Urinary bladder (tissue), 4 donors: ENCODE measurements around the gene NLRC3. TPM values are rescaled to one million over a fixed set of nuclear protein-coding genes. Genes with fewer than 3 reads are reported as not detected.
A peak's percentile ranks its signal among the peaks of the same experiment; 100 is the strongest.
"Not testable (repeated sequence)": the region's sequence is repeated elsewhere in the genome, so short reads cannot be mapped to it uniquely, and the experiment has no call there.

Experiments used
- DNase-seq: peaks from one replicate; pipeline ENCODE4 v3.0.0-alpha.2; 2015; ENCODE audit errors: extremely low spot score
- H3K27ac ChIP-seq: one replicate; pipeline ENCODE4 v1.5.1; 2013; ENCODE audit warnings: low read depth, mild to moderate bottlenecking, moderate library complexity
- H3K36me3 ChIP-seq: one replicate; pipeline ENCODE4 v1.6.1; 2013; ENCODE audit warnings: mild to moderate bottlenecking, moderate library complexity; ENCODE audit not compliant: insufficient read depth
- H3K4me1 ChIP-seq: one replicate; pipeline ENCODE4 v1.6.1; 2013; ENCODE audit warnings: mild to moderate bottlenecking, moderate library complexity; ENCODE audit not compliant: insufficient read depth
- H3K4me3 ChIP-seq: one replicate; pipeline ENCODE4 v1.5.1; 2013; ENCODE audit warnings: low read depth, low read length
- whole genome bisulfite sequencing: extraction: QIAGEN DNeasy Blood & Tissue Kit; methylation state at CpG from one replicate; pipeline ENCODE4 v1.1.7; 2013; 5-methylcytosine and 5-hydroxymethylcytosine counted together
- polyA plus RNA-seq: library from polyadenylated mRNA; stranded (reverse); fragments of 200-250 nt; gene quantifications from one replicate; pipeline ENCODE4 v1.2.3, GENCODE V29; 2013
- total RNA-seq: library from RNA; depleted of rRNA; stranded (reverse); fragments of >200 nt; gene quantifications from one replicate; pipeline ENCODE4 v1.2.3, GENCODE V29; 2014
- donor health status: healthy with polysubstance abuse.
- donor health status: healthy.

The NLRC3 gene
- total and polyA plus RNA-seq, 2 donors = 0.49 to 1.2 TPM

DNA sequence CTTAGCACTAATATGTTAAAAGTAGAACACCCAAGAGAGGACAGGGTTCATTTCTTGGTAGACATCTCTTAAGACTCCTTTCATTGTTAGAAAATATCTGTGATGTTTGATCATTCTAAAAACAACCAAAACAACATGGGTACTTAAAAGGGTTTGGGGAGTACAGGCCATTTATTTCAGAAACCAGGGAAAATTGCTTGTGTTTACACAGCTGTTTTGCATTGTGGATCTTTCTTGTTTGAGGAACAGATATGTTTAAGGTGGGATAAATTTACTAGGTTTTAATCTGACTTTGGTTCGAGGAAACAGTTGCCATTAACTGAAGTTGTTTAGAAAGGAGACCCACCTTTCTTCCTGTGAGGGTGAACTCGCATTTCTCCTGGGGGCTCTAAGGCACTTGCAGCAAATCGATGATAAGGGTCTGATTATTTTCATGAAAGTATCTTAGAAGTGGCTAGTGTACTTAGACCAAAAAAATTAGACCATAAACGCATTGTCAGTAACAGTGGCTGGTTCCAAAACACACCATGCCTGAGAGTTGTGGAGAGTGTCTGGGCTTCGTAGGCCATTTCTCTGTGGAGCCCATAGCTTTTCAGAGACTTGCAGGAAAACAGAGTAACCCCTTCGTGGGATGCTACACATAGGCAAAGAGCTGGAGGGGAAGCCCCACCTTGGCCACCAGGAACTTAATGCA, 58.8 kb downstream of the NLRC3 start:
- peaks cover 2% of the 10 kb centered on the region for H3K36me3 ChIP-seq
- no peak overlapping the region for H3K4me3 ChIP-seq
- no peaks in the 10 kb centered on the region for H3K4me1 ChIP-seq
- DNase-seq = no peak
- WGBS = 79% methylated on average over 6 of the region's 6 CpGs
- H3K27ac ChIP-seq = no peak overlapping the region

DNA sequence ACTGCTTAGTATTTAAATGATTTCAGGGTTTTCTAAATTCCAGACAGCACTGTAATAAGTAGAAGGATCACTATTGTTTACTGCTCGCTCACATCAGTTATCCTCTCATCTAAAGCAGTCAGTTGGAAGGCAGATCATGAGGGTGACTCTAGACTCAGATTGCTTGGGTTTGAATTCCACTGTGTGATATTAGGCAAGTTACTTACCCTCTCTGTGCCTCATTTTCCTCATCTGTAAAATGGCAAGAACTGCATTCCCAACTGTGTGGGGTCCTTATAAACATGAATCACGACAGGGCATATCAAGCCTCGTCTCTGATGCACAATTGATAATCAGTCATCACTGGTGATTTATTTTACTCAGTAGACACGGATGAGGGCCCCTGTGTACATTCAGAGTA, 61.3 kb downstream of the NLRC3 start:
- 97% methylated on average over 4 of the region's 4 CpGs for WGBS
- H3K36me3 ChIP-seq = peaks cover 7% of the 10 kb centered on the region

DNA sequence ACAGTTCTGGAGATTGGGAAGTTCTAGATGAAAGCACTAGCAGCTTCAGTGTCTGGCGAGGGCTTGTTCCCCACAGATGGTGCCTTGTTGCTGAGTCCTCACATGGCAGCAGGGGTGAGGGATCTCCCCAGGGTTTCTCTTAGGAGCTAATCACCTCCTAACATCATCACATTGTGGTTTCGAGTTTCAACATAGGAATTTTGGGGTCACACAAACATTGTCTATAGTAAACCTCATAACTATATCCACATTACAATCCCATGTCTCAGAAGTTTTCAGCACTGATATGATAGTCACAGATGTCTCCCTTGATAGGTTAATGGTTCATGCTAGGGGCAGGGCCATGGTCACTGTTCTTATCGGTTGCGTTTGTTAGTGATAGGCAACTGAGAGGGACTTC, 62.6 kb downstream of the NLRC3 start:
- Histone ChIP-seq H3K4me3 (no peak overlapping the region), H3K4me1 (no peaks in the 10 kb centered on the region), H3K36me3 (peaks cover 6% of the 10 kb centered on the region), H3K27ac (no peak overlapping the region)
- 93% methylated on average over 4 of the region's 4 CpGs for WGBS
- no peak for DNase-seq

More for the DNA sequence above, 61.3 kb downstream of the NLRC3 start:
- Histone ChIP-seq H3K4me1 (no peaks in the 10 kb centered on the region), H3K27ac (no peak overlapping the region), H3K4me3 (no peak overlapping the region)
- DNase-seq = no peak

DNA sequence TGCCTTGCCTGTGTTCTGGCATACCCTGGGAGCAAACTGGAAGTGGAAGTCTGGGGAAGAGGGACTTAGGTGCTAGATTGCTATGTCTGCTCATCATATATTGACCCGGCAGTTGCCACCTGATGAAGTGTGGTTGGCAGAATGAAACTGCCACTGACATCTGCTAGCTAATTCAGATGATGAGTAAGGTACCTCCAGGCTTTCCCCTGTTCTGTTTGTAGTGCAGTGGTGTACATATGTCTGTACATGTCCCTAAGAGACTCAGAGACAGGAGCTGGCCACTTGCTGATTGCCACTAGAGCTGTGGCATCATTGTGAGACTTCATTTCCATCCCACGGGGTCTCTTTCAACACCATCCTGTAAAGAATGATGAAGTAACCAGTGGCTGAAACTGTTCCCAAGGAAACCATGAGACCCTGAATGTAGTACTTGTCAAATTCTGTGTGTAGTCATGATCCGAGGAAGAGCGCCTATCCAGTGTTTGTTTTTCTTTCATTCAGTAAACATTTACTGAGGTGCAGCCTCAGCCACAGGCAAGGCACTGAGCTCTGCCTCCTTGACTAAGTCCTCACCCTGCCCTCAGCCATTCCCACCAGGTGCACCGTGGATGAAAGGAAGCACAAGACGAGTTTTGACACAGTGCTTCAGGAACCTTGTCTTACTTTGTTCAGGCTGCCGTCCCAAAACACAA, 63.2 kb downstream of the NLRC3 start:
- no peak for DNase-seq
- H3K4me1 ChIP-seq = no peaks in the 10 kb centered on the region
- H3K4me3 ChIP-seq = no peak overlapping the region
- H3K27ac ChIP-seq = no peak overlapping the region
- WGBS = 93% methylated on average over 7 of the region's 7 CpGs
- H3K36me3 ChIP-seq = peaks cover 6% of the 10 kb centered on the region

DNA sequence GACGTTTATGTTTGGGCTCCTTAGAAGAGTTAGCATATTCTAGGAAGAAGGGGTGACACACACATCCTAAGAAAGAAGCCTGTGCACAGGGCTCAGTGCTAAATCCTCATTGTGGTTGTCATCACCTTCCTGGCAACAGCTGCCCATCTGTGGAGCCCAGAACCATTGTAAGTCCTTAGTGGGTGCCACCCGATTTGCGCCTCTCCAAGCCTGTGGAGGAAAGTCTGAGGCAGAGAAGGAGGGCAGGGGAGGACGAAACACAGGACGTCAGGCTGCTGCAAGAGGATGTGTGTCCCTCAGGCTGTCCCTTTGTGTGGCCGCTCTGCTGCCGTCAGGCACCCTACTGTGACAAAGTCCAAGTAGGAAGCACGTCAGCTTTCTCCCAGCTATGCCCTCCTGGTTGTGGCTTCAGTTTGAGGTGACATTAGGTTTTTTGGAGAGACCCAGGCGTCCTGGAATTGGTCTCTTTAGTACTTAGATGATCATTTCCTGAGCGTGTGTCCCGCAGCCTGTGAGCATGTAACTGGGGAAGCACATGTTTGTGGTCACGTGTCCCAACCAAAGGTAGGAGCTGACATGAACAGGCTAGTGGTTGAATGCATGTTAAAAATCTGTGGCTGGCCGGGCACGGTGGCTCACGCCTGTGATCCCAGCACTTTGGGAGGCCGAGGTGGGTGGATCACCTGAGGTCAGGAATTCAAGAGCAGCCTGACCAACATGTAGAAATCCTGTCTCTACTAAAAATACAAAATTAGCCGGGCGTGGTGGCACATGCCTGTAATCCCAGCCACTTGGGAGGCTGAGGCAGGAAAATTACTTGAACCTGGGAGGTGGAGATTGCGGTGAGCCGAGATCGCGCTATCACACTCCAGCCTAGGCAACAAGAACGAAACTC, 65.7 kb downstream of the NLRC3 start:
- 95% methylated on average over 23 of the region's 23 CpGs for WGBS
- Histone ChIP-seq H3K27ac (no peak overlapping the region), H3K4me1 (no peaks in the 10 kb centered on the region), H3K4me3 (no peak overlapping the region), H3K36me3 (peaks cover 6% of the 10 kb centered on the region)
- no peak for DNase-seq

DNA sequence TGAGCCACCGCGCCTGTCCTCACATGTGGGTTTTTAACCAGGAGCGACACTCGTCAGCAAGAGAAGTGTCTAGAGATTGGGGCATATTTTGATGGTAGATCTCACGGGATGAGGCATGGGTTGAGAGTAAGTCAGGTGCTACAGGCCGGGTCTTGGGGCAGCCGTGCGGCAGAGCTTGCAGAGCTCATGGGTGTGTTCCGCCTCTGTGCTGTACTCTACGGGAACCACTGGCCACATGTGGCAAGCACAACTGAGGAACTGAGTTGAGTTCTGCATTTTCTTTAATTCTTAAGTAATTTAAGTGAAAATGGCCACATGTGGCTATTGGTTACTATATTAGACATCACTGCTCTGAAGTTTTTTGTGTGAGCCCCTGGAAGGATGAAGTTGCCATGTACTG, 66.8 kb downstream of the NLRC3 start:
- no peak overlapping the region for H3K27ac ChIP-seq
- peaks cover 7% of the 10 kb centered on the region for H3K36me3 ChIP-seq
- no peak for DNase-seq
- no peaks in the 10 kb centered on the region for H3K4me1 ChIP-seq
- 96% methylated on average over 10 of the region's 10 CpGs for WGBS
- no peak overlapping the region for H3K4me3 ChIP-seq

DNA sequence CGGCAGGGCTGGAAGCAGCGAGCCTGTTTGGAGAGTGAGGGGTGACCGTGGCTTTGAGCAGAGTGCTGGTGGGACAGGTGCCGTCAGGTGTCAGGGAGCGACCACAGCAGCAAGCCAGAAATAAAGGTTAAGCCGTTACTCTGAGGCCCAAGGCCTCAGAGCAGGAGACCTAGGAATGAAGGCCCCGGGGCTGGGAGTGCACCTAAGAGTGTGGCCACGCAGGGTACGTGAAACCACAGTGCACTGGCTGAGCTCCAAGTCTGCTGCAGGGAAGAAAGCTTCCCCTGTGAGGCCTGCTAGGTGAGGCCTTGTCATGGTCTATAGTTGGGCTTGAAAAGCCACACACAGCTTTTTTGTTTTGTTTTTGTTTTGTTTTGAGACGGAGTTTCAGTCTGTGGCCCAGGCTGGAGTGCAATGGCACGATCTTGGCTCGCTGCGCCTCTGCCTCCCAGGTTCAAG, 67.7 kb downstream of the NLRC3 start:
- Histone ChIP-seq H3K4me1 (no peaks in the 10 kb centered on the region), H3K4me3 (no peak overlapping the region), H3K36me3 (peaks cover 7% of the 10 kb centered on the region), H3K27ac (no peak overlapping the region)
- DNase-seq = no peak
- 89% methylated on average over 13 of the region's 13 CpGs for WGBS

DNA sequence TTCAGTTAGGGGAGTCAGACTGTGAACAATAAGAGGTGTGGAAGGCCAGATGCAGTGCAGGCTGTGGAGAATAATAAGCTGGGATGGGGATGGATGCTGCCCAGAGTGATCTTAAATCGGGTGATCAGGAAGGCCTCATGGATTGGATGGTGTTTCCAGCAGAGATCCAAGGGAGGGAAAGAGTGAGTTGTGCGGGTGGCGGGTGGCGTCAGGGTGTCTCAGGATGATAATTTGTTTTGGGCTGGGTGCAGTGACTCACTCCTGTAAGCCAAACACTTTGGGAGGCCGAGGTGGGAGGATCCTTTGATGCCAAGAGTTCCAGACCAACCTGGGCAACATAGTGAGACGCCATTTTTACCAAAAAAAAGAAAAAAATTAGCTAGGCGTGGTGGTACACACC, 68.5 kb downstream of the NLRC3 start:
- 95% methylated on average over 7 of the region's 7 CpGs for WGBS
- no peak for DNase-seq

DNA sequence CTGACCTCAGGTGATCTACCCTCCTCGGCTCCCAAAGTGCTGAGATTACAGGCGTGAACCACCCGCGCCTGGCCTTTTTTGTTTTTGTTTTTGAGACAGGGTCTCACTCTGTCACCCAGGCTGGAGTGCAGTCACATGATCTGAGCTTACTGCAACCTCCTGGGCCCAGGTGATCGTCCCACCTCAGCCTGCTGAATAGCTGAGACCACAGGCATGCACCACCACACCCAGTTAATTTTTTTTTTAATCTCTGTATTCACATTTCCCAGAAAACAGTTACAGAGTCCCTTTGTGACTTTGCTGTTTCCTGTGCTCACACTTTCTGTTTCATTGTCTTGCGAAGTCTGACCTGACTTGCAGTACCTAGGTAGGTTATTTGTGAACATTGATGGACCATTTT, 73.7 kb downstream of the NLRC3 start:
- H3K27ac ChIP-seq = no peak overlapping the region
- WGBS = 84% methylated on average over 6 of the region's 6 CpGs
- H3K4me3 ChIP-seq = no peak overlapping the region
- peaks cover 2% of the 10 kb centered on the region for H3K36me3 ChIP-seq
- DNase-seq = no peak
- no peaks in the 10 kb centered on the region for H3K4me1 ChIP-seq

More for the DNA sequence above, 68.5 kb downstream of the NLRC3 start:
- Histone ChIP-seq H3K4me3 (no peak overlapping the region), H3K36me3 (peaks cover 7% of the 10 kb centered on the region), H3K4me1 (no peaks in the 10 kb centered on the region), H3K27ac (no peak overlapping the region)

DNA sequence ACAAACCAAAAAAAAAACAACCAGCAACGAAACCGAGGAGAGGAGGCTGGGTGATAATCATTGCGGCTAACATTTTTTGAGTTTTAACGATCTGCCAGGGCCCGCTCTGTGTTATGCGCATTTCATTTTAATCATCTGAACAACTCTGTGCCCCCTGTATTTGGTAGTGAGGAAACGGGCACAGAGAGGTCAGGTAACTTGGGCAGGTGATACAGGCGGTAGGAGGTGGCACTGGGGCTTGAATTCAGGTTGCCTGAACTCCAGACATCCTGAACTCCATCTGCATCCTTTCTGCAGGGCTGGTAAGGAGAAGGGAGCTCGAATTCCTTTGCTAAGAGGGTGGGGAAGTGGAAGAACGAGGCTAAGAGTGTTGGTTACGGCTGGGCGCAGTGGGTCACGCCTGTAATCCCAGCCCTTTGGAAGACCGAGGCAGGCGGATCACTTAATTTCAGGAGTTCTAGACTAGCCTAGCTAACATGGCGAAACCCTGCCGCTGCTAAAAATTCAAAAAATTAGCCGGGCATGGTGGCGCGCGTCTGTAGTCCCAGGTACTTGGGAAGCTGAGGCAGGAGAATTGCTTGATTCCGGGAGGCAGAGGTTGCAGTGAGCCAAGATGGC, 75.3 kb downstream of the NLRC3 start:
- H3K27ac ChIP-seq = no peak overlapping the region
- no peaks in the 10 kb centered on the region for H3K4me1 ChIP-seq
- WGBS = 72% methylated on average over 22 of the region's 22 CpGs
- DNase-seq = no peak
- peaks cover 2% of the 10 kb centered on the region for H3K36me3 ChIP-seq
- peak overlapping the region; percentile 76 for H3K4me3 ChIP-seq

DNA sequence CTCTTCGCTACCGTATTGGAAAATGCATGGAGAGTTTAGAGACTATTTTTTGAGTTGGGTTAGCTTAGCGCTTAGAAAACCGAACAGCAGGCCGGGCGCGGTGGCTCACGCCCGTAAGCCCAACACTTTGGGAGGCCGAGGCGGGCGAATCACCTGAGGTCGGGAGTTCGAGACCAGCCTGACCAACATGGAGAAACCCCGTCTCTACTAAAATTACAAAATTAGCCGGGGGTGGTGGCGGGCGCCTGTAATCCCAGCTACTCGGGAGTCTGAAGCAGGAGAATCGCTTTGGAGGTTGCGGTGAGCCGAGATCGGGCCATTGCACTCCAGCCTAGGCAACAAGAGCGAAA, 75.8 kb downstream of the NLRC3 start:
- H3K36me3 ChIP-seq, H3K27ac ChIP-seq, H3K4me1 ChIP-seq, DNase-seq: not testable (repeated sequence)
- peak overlapping the region; percentile 76 for H3K4me3 ChIP-seq
- WGBS = 8% methylated on average over 24 of the region's 24 CpGs

DNA sequence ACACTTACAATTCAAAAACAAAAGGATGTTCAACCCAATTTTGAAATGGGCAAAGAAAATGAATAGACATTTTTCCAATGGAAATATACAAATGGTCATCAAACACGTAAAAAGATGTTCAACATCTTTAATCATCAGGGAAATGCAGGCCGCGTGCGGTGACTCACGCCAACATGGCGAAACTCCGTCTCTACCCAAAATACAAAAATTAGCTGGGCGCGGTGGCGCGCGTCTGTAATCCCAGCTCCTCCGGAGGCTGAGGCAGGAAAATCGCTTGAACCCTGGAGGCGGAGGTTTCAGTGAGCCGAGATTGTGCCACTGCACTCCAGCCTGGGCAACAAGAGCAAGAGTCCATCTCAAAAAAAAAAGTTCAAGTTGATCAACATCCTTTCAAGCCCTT, 78.2 kb downstream of the NLRC3 start:
- Histone ChIP-seq H3K4me3 (no peak overlapping the region), H3K27ac (no peak overlapping the region), H3K36me3 (no peaks in the 10 kb centered on the region), H3K4me1 (no peaks in the 10 kb centered on the region)
- WGBS = 98% methylated on average over 16 of the region's 16 CpGs
- no peak for DNase-seq

DNA sequence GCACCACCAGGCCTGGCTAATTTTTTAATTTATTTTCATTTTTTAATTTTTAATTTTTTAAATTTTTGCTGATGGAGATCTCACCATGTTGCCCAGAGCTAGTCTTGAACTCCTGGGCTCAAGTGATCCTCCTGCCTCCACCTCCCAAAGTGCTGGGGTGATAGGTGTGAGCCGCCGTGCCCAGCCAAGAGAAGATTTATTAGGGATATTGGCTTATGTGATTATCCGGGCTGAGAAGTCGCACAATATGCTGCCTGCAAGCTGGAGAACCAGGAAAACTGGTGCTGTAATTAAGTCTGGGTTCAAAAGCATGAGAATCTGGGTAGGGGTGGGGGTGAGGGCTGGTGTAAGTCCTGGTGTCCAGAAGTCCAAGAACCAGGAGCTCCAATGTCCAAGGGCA, 79.4 kb downstream of the NLRC3 start:
- H3K4me1 ChIP-seq = no peaks in the 10 kb centered on the region
- 91% methylated on average over 4 of the region's 4 CpGs for WGBS
- no peak for DNase-seq
- no peaks in the 10 kb centered on the region for H3K36me3 ChIP-seq
- H3K27ac ChIP-seq = no peak overlapping the region
- H3K4me3 ChIP-seq = no peak overlapping the region
